Endothelial cell of umbilical vein (primary cell): ENCODE results near the gene CCR8. TPM values are rescaled to one million over a fixed set of nuclear protein-coding genes. Genes with fewer than 3 reads are reported as not detected.

Experiments
- BruUV-seq: library from RNA; stranded (reverse); fragments of 400-500 nt; replicated peaks from 2 replicates; lab custom pipeline; 2021; lab: Mats Ljungman, UMichigan
- CTCF ChIA-PET: fragments of 300-600, 350-600 bp; sonication (Branson Sonifier 250); formaldehyde crosslinking; loops from one replicate; lab custom pipeline; 2021; ENCODE audit warnings: antibody characterized with exemption, inconsistent platforms; lab: Charles Lee
- POLR2A ChIA-PET: fragments of 300-600, 350-600 bp; sonication (Branson Sonifier 250); formaldehyde crosslinking; loops from one replicate; lab custom pipeline; 2021; ENCODE audit warnings: antibody characterized with exemption, inconsistent platforms; lab: Charles Lee
- DNase-seq: peaks from one replicate; pipeline ENCODE4 v3.0.0-alpha.2; 2011; ENCODE audit warnings: low read depth, low spot score
- FAIRE-seq: peaks from 2 replicates; lab custom pipeline; 2011; peaks lifted over from hg19 to GRCh38; lab: Jason Lieb, UNC
- H2AFZ ChIP-seq: 2 replicates; pipeline ENCODE4 v1.6.0; 2012; ENCODE audit warnings: low read depth, low read length, control low read depth, inconsistent platforms
- H3K27ac ChIP-seq: 2 replicates; pipeline ENCODE4 v1.5.1; 2011; ENCODE audit warnings: low read depth, mild to moderate bottlenecking, control low read depth, low read length, moderate library complexity; ENCODE audit not compliant: insufficient read depth
- H3K27me3 ChIP-seq, 2 experiments: 2 replicates each; pipeline versions ENCODE4 v1.6.0 to v1.6.1; 2011; ENCODE audit warnings: low read length in 2 of 2, mixed read lengths in 1 of 2; ENCODE audit not compliant: control insufficient read depth in 2 of 2, insufficient read depth in 2 of 2
- H3K36me3 ChIP-seq, 2 experiments: 2 replicates in 1 of 2; 3 replicates in 1 of 2; pipeline ENCODE4 v1.5.1; 2011; ENCODE audit warnings: low read length in 2 of 2, mild to moderate bottlenecking in 1 of 2, moderate library complexity in 1 of 2; ENCODE audit not compliant: control insufficient read depth in 2 of 2, insufficient read depth in 2 of 2; ENCODE audit errors: extremely low read depth in 1 of 2
- H3K4me1 ChIP-seq: 3 replicates; pipeline ENCODE4 v1.5.1; 2011; ENCODE audit warnings: mild to moderate bottlenecking, low read length; ENCODE audit not compliant: control insufficient read depth, insufficient read depth; ENCODE audit errors: extremely low read depth
- H3K4me2 ChIP-seq: 2 replicates; pipeline ENCODE4 v1.6.1; 2011; ENCODE audit warnings: low read length, control low read depth, mixed read lengths; ENCODE audit not compliant: insufficient read depth
- H3K4me3 ChIP-seq, 3 experiments: fragments of 200-600 bp in 1 of 3; sonication (generic), shearing (Covaris generic) in 1 of 3; replicated peaks in 1 of 3; 2 replicates each; pipeline ENCODE4 v1.5.1; 2011 to 2016; ENCODE audit warnings: control low read depth in 3 of 3, low read length in 3 of 3, mild to moderate bottlenecking in 2 of 3, inconsistent platforms in 1 of 3, low read depth in 1 of 3, moderate library complexity in 1 of 3; ENCODE audit not compliant: insufficient read depth in 1 of 3
- H3K79me2 ChIP-seq: 2 replicates; pipeline ENCODE4 v1.6.0; 2012; ENCODE audit warnings: low read length, inconsistent platforms; ENCODE audit not compliant: control insufficient read depth, insufficient read depth
- H3K9ac ChIP-seq: replicated peaks from 2 replicates; pipeline ENCODE3; 2011; ENCODE audit warnings: low read length, control low read depth; ENCODE audit not compliant: insufficient read depth; ENCODE audit errors: extremely low read depth
- H3K9me1 ChIP-seq: replicated peaks from 3 replicates; pipeline ENCODE4 v1.6.0; 2011; ENCODE audit warnings: mild to moderate bottlenecking, low read length; ENCODE audit not compliant: control insufficient read depth, insufficient read depth; ENCODE audit errors: extremely low read depth
- H3K9me3 ChIP-seq: replicated peaks from 2 replicates; pipeline ENCODE4 v1.5.1; 2012; ENCODE audit warnings: low read length, inconsistent platforms; ENCODE audit not compliant: control insufficient read depth, insufficient read depth
- H4K20me1 ChIP-seq: replicated peaks from 2 replicates; pipeline ENCODE3; 2011; ENCODE audit warnings: mild to moderate bottlenecking, low read length; ENCODE audit not compliant: control insufficient read depth, insufficient read depth; ENCODE audit errors: extremely low read depth
- EZH2 ChIP-seq: IDR thresholded peaks from 2 replicates; pipeline ENCODE4 v1.6.1; 2012; ENCODE audit warnings: borderline replicate concordance, low read depth, mild to moderate bottlenecking, moderate library complexity, low read length, inconsistent platforms; ENCODE audit not compliant: severe bottlenecking
- FOS ChIP-seq: IDR thresholded peaks from 2 replicates; pipeline ENCODE4 v1.6.1; 2011; ENCODE audit warnings: mild to moderate bottlenecking, low read length, moderate library complexity, borderline replicate concordance; ENCODE audit not compliant: insufficient read depth
- GATA2 ChIP-seq: IDR thresholded peaks from 2 replicates; pipeline ENCODE4 v1.7.0; 2011; ENCODE audit warnings: low read depth, mild to moderate bottlenecking, moderate library complexity, mixed read lengths, low read length; ENCODE audit not compliant: insufficient read length, insufficient read depth
- JUN ChIP-seq: IDR thresholded peaks from 2 replicates; pipeline ENCODE4 v1.6.1; 2011; ENCODE audit warnings: borderline replicate concordance, low read depth; ENCODE audit not compliant: insufficient read length, insufficient read depth
- MYC ChIP-seq: IDR thresholded peaks from one replicate; pipeline ENCODE4 v1.6.1; 2011; ENCODE audit warnings: mild to moderate bottlenecking, low read depth, low read length
- POLR2A ChIP-seq: IDR thresholded peaks from 2 replicates; pipeline ENCODE4 v1.6.1; 2012; ENCODE audit warnings: low read depth, mild to moderate bottlenecking, control low read depth, low read length
- POLR2AphosphoS5 ChIP-seq: IDR thresholded peaks from 2 replicates; pipeline ENCODE4 v1.6.1; 2012; ENCODE audit warnings: low read depth, mild to moderate bottlenecking, control low read depth, low read length, moderate library complexity; ENCODE audit not compliant: insufficient read depth
- dilution Hi-C: fragments of 300-500 bp; cut with MboI; formaldehyde crosslinking; loops from one replicate; pipeline ENCODE4 v1.15.0; 2019; ENCODE audit warnings: low sequenced_read_pairs; ENCODE audit not compliant: extremely low pct_ligation_motif_present
- intact Hi-C: fragments of 100-400 bp; cut with micrococcal nuclease; formaldehyde crosslinking; loops from one replicate; pipeline ENCODE4 v1.10.0; 2022
- polyA plus RNA-seq, 4 experiments: library from polyadenylated mRNA; depleted of rRNA in 3 of 4; stranded (reverse) in 3 of 4; unstranded in 1 of 4; fragments of >200 nt; gene quantifications; 2 replicates each; pipeline versions ENCODE4 v1.2.1 to v1.2.3, GENCODE V29; 2011 to 2012; ENCODE audit warnings: missing spikeins in 1 of 4
- total RNA-seq: library from RNA; stranded (reverse); gene quantifications from 2 replicates; pipeline ENCODE4 v1.2.3, GENCODE V29; 2021
- TF ChIP-seq, protein P1 (sequence below): IDR thresholded peaks from 2 replicates; pipeline ENCODE4 v1.6.1; 2011; ENCODE audit not compliant: insufficient read depth, insufficient read length
- TF ChIP-seq, protein P2 (sequence below), 2 donors: IDR thresholded peaks; 1 replicate in 1 of 2; 2 replicates in 1 of 2; pipeline ENCODE4 v1.5.1; 2011; ENCODE audit warnings: low read length in 2 of 2, mild to moderate bottlenecking in 2 of 2, moderate library complexity in 2 of 2, control low read depth in 1 of 2, inconsistent platforms in 1 of 2, low read depth in 1 of 2; ENCODE audit not compliant: insufficient read depth in 1 of 2; ENCODE audit errors: extremely low read depth in 1 of 2

CCR8 gene
- total and polyA plus RNA-seq, 2 donors (not counting 3 experiments of a cell fraction or from before 2014, with no cell fraction given), result not detected

DNA sequence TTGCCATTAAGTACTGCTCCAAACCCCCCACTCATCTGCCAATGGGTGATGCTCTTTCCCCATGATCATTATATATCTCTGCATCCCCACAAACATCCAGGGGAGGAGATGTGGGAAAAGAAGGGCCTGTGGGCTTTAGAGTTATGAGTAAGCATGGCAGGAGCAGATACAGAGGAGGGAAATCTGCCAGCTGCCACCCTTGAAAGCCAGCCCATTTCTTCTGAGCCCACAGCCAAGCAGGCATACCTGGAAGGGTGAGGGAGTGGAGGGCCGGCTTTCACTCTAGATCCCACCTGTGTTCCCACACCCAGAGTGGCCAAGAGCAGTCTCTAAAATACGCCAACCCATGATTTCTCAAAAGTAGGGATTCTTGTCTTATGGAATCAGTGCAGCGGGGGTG lies 51.9 kb downstream of the CCR8 start:
- Histone ChIP-seq H3K9me1 (no peaks in the 10 kb centered on the region), H3K4me2 (no peak overlapping the region), H3K27me3 (no peaks in the 10 kb centered on the region), H3K36me3 (no peaks in the 10 kb centered on the region), H2AFZ (no peak overlapping the region), H3K27ac (no peak overlapping the region), H3K9me3 (no peaks in the 10 kb centered on the region), H3K4me1 (peaks cover 21% of the 10 kb centered on the region), H3K4me3 (no peak overlapping the region), H3K79me2 (peaks cover 14% of the 10 kb centered on the region), H4K20me1 (peaks cover under 1% of the 10 kb centered on the region), H3K9ac (no peak overlapping the region)
- dilution Hi-C loops, result no loop called here
- ChIA-PET CTCF (no interaction called here), POLR2A (no interaction called here)
- DNase-seq (no peak), FAIRE-seq (no peak)
- intact Hi-C loops, result loop anchor here (5.0 to 10.0 kb wide), 2 partner anchors 254 to 1073 kb away; partner anchors contain the start of gene RPL14
- TF ChIP-seq POLR2A (no peak), MYC (no peak), POLR2AphosphoS5 (no peak), FOS (no peak), EZH2 (no peak), GATA2 (no peak), JUN (no peak)
- TF ChIP-seq, protein P1, sequence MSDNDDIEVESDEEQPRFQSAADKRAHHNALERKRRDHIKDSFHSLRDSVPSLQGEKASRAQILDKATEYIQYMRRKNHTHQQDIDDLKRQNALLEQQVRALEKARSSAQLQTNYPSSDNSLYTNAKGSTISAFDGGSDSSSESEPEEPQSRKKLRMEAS, result no peak
- TF ChIP-seq, protein P2, sequence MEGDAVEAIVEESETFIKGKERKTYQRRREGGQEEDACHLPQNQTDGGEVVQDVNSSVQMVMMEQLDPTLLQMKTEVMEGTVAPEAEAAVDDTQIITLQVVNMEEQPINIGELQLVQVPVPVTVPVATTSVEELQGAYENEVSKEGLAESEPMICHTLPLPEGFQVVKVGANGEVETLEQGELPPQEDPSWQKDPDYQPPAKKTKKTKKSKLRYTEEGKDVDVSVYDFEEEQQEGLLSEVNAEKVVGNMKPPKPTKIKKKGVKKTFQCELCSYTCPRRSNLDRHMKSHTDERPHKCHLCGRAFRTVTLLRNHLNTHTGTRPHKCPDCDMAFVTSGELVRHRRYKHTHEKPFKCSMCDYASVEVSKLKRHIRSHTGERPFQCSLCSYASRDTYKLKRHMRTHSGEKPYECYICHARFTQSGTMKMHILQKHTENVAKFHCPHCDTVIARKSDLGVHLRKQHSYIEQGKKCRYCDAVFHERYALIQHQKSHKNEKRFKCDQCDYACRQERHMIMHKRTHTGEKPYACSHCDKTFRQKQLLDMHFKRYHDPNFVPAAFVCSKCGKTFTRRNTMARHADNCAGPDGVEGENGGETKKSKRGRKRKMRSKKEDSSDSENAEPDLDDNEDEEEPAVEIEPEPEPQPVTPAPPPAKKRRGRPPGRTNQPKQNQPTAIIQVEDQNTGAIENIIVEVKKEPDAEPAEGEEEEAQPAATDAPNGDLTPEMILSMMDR (IDR thresholded peaks at IDR 0.05; ENCODE audit: extremely low read depth in 1 of 2, insufficient read depth in 1 of 2, low read depth in 1 of 2, low read length in 2 of 2), result no peak
- BruUV-seq, result no TSS peak

Other genes with a start within 250 kb of the CCR8 start
- 68.0 and 74.7 TPM in 2 replicates for gene GORASP1, start 222.1 kb upstream of the CCR8 start, total RNA-seq
- gene GORASP1, start 222.1 kb upstream of the CCR8 start, polyA plus RNA-seq, result 62.5 and 68.0 TPM in 2 replicates
- gene TTC21A, start 222.0 kb upstream of the CCR8 start, total RNA-seq, result 6.3 and 7.8 TPM in 2 replicates
- 4.7 and 4.8 TPM in 2 replicates for gene TTC21A, start 222.0 kb upstream of the CCR8 start, polyA plus RNA-seq
- 13.2 and 14.9 TPM in 2 replicates for gene CSRNP1, start 176.1 kb upstream of the CCR8 start, total RNA-seq
- 26.5 and 33.7 TPM in 2 replicates for gene CSRNP1, start 176.1 kb upstream of the CCR8 start, polyA plus RNA-seq
- not detected in 2 replicates for gene XIRP1, start 137.1 kb upstream of the CCR8 start, total RNA-seq
- gene XIRP1, start 137.1 kb upstream of the CCR8 start, polyA plus RNA-seq, result not detected in 2 replicates
- gene CX3CR1, start 49.7 kb upstream of the CCR8 start, total RNA-seq, result not detected in 2 replicates
- not detected in 2 replicates for gene CX3CR1, start 49.7 kb upstream of the CCR8 start, polyA plus RNA-seq
- 16.0 and 20.0 TPM in 2 replicates for gene SLC25A38, start 53.7 kb downstream of the CCR8 start, total RNA-seq
- 26.1 and 31.1 TPM in 2 replicates for gene SLC25A38, start 53.7 kb downstream of the CCR8 start, polyA plus RNA-seq
- gene RPSA, start 77.0 kb downstream of the CCR8 start, total RNA-seq, result 1,060 and 1,357 TPM in 2 replicates
- gene RPSA, start 77.0 kb downstream of the CCR8 start, polyA plus RNA-seq, result 3,418 and 3,687 TPM in 2 replicates
- 0.44 and 2.0 TPM in 2 replicates for gene MOBP, start 138.0 kb downstream of the CCR8 start, total RNA-seq
- 1.6 and 2.3 TPM in 2 replicates for gene MOBP, start 138.0 kb downstream of the CCR8 start, polyA plus RNA-seq